Measurements from ENCODE around the gene BHLHE23.
"Not testable (repeated sequence)": the region's sequence is repeated elsewhere in the genome, so short reads cannot be mapped to it uniquely, and the experiment has no call there.

BHLHE23 gene

GRCh38 chr20:62970307-62971210 is 36.2 kb downstream of the BHLHE23 start:
- DNase-seq: no peak

GRCh38 chr20:62969939-62970306 is 36.8 kb downstream of the BHLHE23 start:
- DNase-seq: no peak

- DNase-seq: no peak
Observed at GRCh38 chr20:62969179-62969760, 37.5 kb downstream of the BHLHE23 start.

- DNase-seq: no peak
Observed at GRCh38 chr20:62968378-62969178, 38.2 kb downstream of the BHLHE23 start.

GRCh38 chr20:62967628-62968351 is 39.0 kb downstream of the BHLHE23 start:
- DNase-seq: no peak

GRCh38 chr20:62967149-62967501 is 39.6 kb downstream of the BHLHE23 start:
- DNase-seq: no peak

- no peak for DNase-seq
Observed at GRCh38 chr20:62966212-62967148, 40.3 kb downstream of the BHLHE23 start.

- DNase-seq: no peak
Observed at GRCh38 chr20:62965363-62965771, 41.4 kb downstream of the BHLHE23 start.

- DNase-seq: no peak
Observed at GRCh38 chr20:62964700-62965099, 42.1 kb downstream of the BHLHE23 start.

- DNase-seq: no peak
Observed at GRCh38 chr20:62963614-62964397, 43.0 kb downstream of the BHLHE23 start.

- DNase-seq: no peak
Observed at GRCh38 chr20:62962891-62963613, 43.7 kb downstream of the BHLHE23 start.

GRCh38 chr20:62962221-62962879 is 44.4 kb downstream of the BHLHE23 start:
- DNase-seq: no peak

GRCh38 chr20:62961799-62962198 is 45.0 kb downstream of the BHLHE23 start:
- DNase-seq: no peak

GRCh38 chr20:62961310-62961783 is 45.4 kb downstream of the BHLHE23 start:
- peak; percentile 77 for DNase-seq

- DNase-seq: not testable (repeated sequence)
Observed at GRCh38 chr20:62960446-62961309, 46.1 kb downstream of the BHLHE23 start.

- no peak for DNase-seq
Observed at GRCh38 chr20:62959998-62960436, 46.7 kb downstream of the BHLHE23 start.

GRCh38 chr20:62959101-62959971 is 47.4 kb downstream of the BHLHE23 start:
- no peak for DNase-seq
